HG03175 (cell line): ENCODE results near the gene CYSRT1.

Experiments
- ATAC-seq: cut with Tn5 transposase; IDR thresholded peaks from one replicate; pipeline ENCODE4 v1.9.1; 2021; ENCODE audit warnings: mild to moderate bottlenecking, moderate library complexity; ENCODE audit not compliant: unreplicated experiment

Gene CYSRT1

GRCh38 chr9:137224830-137225694 lies at the start of gene CYSRT1:
Gene CYSRT1 (plus strand): TSS chr9:137225174. CDS start chr9:137225622, 448 bp downstream.
- no peak for ATAC-seq

GRCh38 chr9:137175345-137175961 lies 49.5 kb upstream of the CYSRT1 start:
- no peak for ATAC-seq

GRCh38 chr9:137176302-137177182 lies 48.4 kb upstream of the CYSRT1 start:
- no peak for ATAC-seq

- ATAC-seq: no peak
Measured at GRCh38 chr9:137178201-137178938, 46.6 kb upstream of the CYSRT1 start.

- ATAC-seq: no peak
Measured at GRCh38 chr9:137178939-137179630, 45.9 kb upstream of the CYSRT1 start.

- ATAC-seq: no peak
Measured at GRCh38 chr9:137179761-137180160, 45.2 kb upstream of the CYSRT1 start.

- ATAC-seq: no peak
Measured at GRCh38 chr9:137180491-137180890, 44.5 kb upstream of the CYSRT1 start.

- ATAC-seq: no peak
Measured at GRCh38 chr9:137181680-137182079, 43.3 kb upstream of the CYSRT1 start.

GRCh38 chr9:137182836-137183235 lies 42.1 kb upstream of the CYSRT1 start:
- ATAC-seq: no peak

GRCh38 chr9:137183980-137184595 lies 40.9 kb upstream of the CYSRT1 start:
- no peak for ATAC-seq

GRCh38 chr9:137184881-137185660 lies 39.9 kb upstream of the CYSRT1 start:
- ATAC-seq: no peak

- ATAC-seq: no peak
Measured at GRCh38 chr9:137185921-137186320, 39.1 kb upstream of the CYSRT1 start.

- no peak for ATAC-seq
Measured at GRCh38 chr9:137186385-137186784, 38.6 kb upstream of the CYSRT1 start.

GRCh38 chr9:137187386-137187785 lies 37.6 kb upstream of the CYSRT1 start:
- ATAC-seq: no peak

GRCh38 chr9:137188086-137188489 lies 36.9 kb upstream of the CYSRT1 start:
- no peak for ATAC-seq

- ATAC-seq: peak; percentile 84
Measured at GRCh38 chr9:137188490-137189296, 36.3 kb upstream of the CYSRT1 start, which contains the start of the genes ANAPC2 and SSNA1. Gene ANAPC2 (minus strand): TSS chr9:137188560. CDS start chr9:137188532, 28 bp downstream. Gene SSNA1 (plus strand): TSS chr9:137188676. CDS start chr9:137188727, 51 bp downstream.
